Mononuclear cell (primary cell): Measurements from ENCODE around the gene CDH13. TPM values are rescaled to one million over a fixed set of nuclear protein-coding genes. Genes with fewer than 3 reads are reported as not detected.

Experiments
- H3K27me3 ChIP-seq: 2 replicates; pipeline ENCODE4 v1.6.0; 2011; ENCODE audit warnings: low read length, control low read depth; ENCODE audit not compliant: insufficient read depth
- H3K4me1 ChIP-seq: 2 replicates; pipeline ENCODE4 v1.5.1; 2011; ENCODE audit warnings: mild to moderate bottlenecking, low read length, control low read depth; ENCODE audit not compliant: insufficient read depth
- H3K4me3 ChIP-seq: 2 replicates; pipeline ENCODE4 v1.5.1; 2011; ENCODE audit warnings: mild to moderate bottlenecking, low read length, moderate library complexity
- H3K9me3 ChIP-seq: 2 replicates; pipeline ENCODE4 v1.5.1; 2011; ENCODE audit warnings: low read depth, mild to moderate bottlenecking, control low read depth, low read length
- total RNA-seq: library from RNA; depleted of rRNA; stranded (reverse); fragments of >200 nt; gene quantifications from one replicate; pipeline ENCODE4 v1.2.3, GENCODE V29; 2012

The CDH13 gene
- total RNA-seq, 1 donor = 0.10 TPM

- H3K4me3 ChIP-seq = no peak overlapping the region
- no peaks in the 10 kb centered on the region for H3K9me3 ChIP-seq
- H3K27me3 ChIP-seq = no peaks in the 10 kb centered on the region
These were observed 579.1 kb downstream of the CDH13 start for GRCh38 chr16:83205896-83206295.

GRCh38 chr16:83206426-83206825, 579.7 kb downstream of the CDH13 start:
- Histone ChIP-seq H3K4me3 (no peak overlapping the region), H3K9me3 (no peaks in the 10 kb centered on the region), H3K27me3 (no peaks in the 10 kb centered on the region), H3K4me1 (no peaks in the 10 kb centered on the region)

More at GRCh38 chr16:83205896-83206295, 579.1 kb downstream of the CDH13 start:
- no peaks in the 10 kb centered on the region for H3K4me1 ChIP-seq

- H3K27me3 ChIP-seq = no peaks in the 10 kb centered on the region
These were observed 584.9 kb downstream of the CDH13 start for GRCh38 chr16:83211711-83212110.

DNA sequence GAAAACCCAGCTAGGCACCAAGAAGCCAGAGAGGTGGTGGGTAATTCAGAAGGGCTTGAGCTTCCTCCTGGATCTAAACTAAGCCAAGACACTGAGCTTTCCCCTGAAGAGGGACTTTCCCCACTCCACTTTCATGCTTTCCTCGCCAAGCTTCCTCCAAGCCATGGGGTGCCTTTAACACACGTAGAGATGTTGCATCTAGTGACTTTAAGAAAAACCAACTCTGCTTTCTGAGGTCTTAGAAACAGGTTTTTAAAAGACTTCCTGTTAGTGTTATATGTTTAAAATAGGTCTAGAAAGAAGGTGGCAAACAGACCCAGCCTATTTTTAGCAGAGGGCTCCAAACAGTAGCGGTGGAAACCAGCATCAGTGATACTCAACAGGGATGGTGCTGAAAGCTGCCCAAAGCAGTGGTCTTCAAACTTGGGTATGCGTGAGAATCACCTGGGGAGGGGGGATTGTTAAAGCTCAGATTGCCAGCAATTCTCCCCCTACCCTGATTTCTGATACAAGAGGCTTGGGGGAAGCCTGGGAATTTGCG, 585.6 kb downstream of the CDH13 start:
- H3K4me1 ChIP-seq = no peaks in the 10 kb centered on the region

More at GRCh38 chr16:83211711-83212110, 584.9 kb downstream of the CDH13 start:
- Histone ChIP-seq H3K4me1 (no peaks in the 10 kb centered on the region), H3K4me3 (no peak overlapping the region), H3K9me3 (no peaks in the 10 kb centered on the region)

GRCh38 chr16:83214671-83215070, 587.9 kb downstream of the CDH13 start:
- H3K4me1 ChIP-seq = no peaks in the 10 kb centered on the region
- no peaks in the 10 kb centered on the region for H3K27me3 ChIP-seq
- no peak overlapping the region for H3K4me3 ChIP-seq
- no peaks in the 10 kb centered on the region for H3K9me3 ChIP-seq

More for the DNA sequence above, 585.6 kb downstream of the CDH13 start:
- Histone ChIP-seq H3K4me3 (no peak overlapping the region), H3K27me3 (no peaks in the 10 kb centered on the region), H3K9me3 (no peaks in the 10 kb centered on the region)

DNA sequence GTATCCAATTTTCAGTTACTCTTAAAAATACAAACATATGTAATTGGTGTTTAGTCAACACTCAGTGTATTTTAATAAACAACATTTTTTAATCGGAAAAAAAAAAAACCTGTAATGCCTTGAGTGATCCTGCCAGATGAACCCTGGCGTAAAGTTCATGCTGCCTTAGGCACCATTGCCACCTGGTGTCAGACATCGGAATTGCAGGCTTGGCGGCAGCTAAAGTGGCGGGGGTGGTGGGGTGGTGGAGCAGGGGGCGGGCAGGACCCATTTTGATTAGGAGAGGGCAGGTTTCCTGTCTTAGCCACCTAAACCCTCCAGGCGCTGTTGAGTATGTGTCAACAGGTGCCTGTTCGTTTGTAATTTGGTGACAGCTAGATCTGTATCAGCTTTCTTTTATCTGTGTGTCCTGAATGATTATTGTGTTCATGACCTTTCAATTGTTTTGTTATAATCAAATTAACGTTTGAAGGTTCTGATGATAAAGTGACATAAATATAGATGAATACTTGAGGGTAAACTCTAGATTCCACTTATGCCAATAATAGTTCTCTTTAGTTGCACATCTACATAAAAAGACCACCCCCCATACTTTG, 588.7 kb downstream of the CDH13 start:
- Histone ChIP-seq H3K4me3 (no peak overlapping the region), H3K27me3 (no peaks in the 10 kb centered on the region), H3K9me3 (no peaks in the 10 kb centered on the region), H3K4me1 (no peaks in the 10 kb centered on the region)

DNA sequence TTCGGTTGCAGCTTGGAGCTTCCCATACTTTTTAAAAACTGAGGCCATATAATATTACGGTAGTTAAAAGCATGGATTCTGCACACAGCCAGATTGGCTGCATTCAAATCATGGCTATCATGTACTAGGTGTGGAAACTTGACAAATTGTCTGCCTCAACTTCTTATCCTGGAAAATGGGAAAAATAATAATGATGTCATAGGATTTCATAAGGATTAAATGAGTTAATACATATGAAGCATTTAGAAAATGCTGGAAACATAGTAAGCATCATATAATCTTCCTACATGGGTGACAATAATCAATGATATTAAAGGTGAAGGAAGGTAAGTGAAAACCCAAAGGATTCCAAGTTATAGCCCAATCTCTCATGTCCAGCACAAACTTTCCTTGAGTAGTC, 592.5 kb downstream of the CDH13 start:
- Histone ChIP-seq H3K4me1 (no peaks in the 10 kb centered on the region), H3K9me3 (no peaks in the 10 kb centered on the region), H3K27me3 (no peaks in the 10 kb centered on the region), H3K4me3 (no peak overlapping the region)

- Histone ChIP-seq H3K4me3 (no peak overlapping the region), H3K27me3 (no peaks in the 10 kb centered on the region), H3K9me3 (no peaks in the 10 kb centered on the region), H3K4me1 (no peaks in the 10 kb centered on the region)
These were observed 593.3 kb downstream of the CDH13 start for GRCh38 chr16:83220066-83220465.

GRCh38 chr16:83224642-83225041, 597.9 kb downstream of the CDH13 start:
- H3K9me3 ChIP-seq = no peaks in the 10 kb centered on the region
- no peaks in the 10 kb centered on the region for H3K4me1 ChIP-seq
- no peak overlapping the region for H3K4me3 ChIP-seq
- H3K27me3 ChIP-seq = no peaks in the 10 kb centered on the region

DNA sequence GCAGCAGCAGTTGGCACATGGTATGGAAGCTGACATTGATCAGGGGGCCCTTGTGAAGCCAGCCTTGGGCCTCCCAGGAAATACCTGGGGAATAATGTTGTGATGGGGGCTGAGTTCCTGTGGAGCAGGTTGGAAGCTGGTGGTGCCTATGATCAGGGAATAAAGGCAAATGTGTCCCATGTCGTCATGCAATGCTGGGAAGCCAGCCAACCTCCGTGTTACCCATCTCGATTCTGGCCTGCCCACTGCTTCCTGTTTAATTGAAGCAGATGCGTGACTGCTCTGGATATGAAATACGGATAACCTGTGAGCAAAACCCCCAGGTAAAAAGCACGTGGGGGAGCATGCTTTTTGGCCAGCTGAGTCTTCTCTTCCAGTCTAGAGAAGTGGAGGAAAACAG, 600.6 kb downstream of the CDH13 start:
- Histone ChIP-seq H3K4me3 (no peak overlapping the region), H3K4me1 (no peaks in the 10 kb centered on the region), H3K27me3 (no peaks in the 10 kb centered on the region), H3K9me3 (no peaks in the 10 kb centered on the region)

DNA sequence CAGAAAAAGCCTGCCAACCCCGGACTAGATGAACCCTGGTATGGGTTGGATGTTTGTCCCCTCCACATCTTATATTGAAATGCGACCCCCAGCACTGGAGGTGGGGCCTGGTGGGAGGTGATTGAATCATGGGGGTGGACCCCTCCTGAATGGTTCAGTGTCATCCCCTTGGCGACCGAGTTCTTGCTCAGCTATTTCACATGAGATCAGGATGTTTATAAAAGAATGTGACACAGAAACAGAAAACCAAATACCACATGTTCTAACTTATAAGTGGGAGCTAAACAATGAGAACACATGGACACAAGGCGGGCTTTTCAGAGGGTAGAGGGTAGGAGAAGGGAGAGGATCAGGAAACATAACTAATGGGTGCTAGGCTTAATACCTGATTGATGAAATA, 605.0 kb downstream of the CDH13 start:
- Histone ChIP-seq H3K4me1 (no peaks in the 10 kb centered on the region), H3K27me3 (no peaks in the 10 kb centered on the region), H3K9me3 (no peaks in the 10 kb centered on the region), H3K4me3 (no peak overlapping the region)

DNA sequence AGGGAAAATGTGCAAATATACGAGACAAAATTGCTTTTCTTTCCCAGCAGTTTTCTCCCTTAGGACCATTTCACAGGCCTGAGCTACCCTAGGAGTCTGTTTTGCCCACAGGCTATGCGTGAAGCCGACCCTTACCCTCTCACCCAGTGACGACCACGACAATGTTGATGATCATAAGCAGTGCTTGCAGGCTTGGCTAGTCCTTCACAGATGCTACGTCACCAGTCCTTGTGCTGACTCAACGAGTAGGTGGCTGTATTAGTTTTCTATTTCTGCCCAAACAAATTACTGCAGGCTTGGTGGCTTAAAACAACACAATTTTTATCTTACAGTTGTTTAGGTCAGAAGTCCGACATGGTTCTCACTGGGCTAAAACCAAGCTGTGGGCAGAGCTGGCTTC, 606.4 kb downstream of the CDH13 start:
- Histone ChIP-seq H3K4me3 (no peak overlapping the region), H3K4me1 (no peaks in the 10 kb centered on the region), H3K9me3 (no peaks in the 10 kb centered on the region), H3K27me3 (no peaks in the 10 kb centered on the region)

DNA sequence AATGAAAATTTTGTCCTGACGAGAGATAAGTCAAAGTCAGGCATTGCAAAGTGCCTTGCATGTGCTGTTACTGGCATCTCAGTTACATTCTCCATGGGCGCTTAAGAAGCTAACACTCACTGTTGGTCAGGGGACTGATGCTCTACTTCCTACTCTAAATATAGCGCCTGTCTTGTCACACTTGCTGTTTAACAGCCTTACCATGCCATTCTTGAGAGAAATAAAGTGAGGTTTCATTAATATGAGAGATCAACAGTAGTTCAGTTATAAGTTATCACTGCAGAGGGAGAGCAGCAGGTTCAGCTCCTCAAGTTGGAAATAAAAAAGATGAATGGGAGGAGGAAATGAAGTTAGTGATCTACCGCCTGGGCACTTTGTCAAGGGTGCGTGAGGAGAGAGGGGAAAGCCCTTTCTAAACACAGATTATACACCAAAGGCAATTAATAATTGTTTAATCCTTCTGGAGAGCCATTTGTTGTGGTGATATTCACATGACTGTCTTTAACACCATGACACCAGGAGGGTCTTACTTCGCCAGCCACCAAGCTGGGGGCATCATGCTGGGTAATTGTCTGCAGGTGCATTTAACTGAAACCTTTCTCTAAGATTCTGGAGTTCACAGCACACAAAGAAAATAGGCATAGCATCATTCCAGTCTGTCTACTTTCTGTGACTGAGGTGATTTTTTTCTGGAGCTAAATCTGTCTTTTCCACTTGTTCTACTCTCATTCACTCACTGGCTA, 612.4 kb downstream of the CDH13 start:
- H3K9me3 ChIP-seq = no peaks in the 10 kb centered on the region
- no peaks in the 10 kb centered on the region for H3K27me3 ChIP-seq
- no peak overlapping the region for H3K4me3 ChIP-seq
- H3K4me1 ChIP-seq = no peaks in the 10 kb centered on the region

DNA sequence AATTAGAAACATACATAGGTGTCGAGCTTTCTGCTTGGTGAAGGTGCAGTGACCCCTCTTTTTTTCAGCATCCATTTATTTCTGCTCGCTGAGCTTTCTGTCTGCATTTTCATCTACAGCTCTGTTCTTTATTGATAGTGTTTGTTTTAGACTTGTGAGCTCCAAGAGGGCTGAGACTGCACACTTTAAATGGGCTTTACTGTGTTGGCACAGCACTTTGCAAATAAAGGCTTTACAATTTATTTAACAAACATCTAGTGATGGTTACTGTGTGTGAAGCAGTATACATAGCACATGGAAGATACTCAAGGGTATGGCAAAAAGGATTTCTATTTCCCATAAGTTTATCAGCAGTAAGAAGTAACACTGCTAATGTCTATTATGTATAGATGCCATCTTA, 617.3 kb downstream of the CDH13 start:
- H3K4me1 ChIP-seq = no peaks in the 10 kb centered on the region
- no peaks in the 10 kb centered on the region for H3K9me3 ChIP-seq
- H3K27me3 ChIP-seq = no peaks in the 10 kb centered on the region
- H3K4me3 ChIP-seq = no peak overlapping the region

- no peaks in the 10 kb centered on the region for H3K4me1 ChIP-seq
- H3K9me3 ChIP-seq = no peaks in the 10 kb centered on the region
- no peaks in the 10 kb centered on the region for H3K27me3 ChIP-seq
- H3K4me3 ChIP-seq = no peak overlapping the region
These were observed 618.3 kb downstream of the CDH13 start for GRCh38 chr16:83245061-83245460.
